Measurements from ENCODE around the gene FUS. TPM values are rescaled to one million over a fixed set of nuclear protein-coding genes. Genes with fewer than 3 reads are reported as not detected.

Gene FUS
- total and polyA plus RNA-seq, 2 donors (not counting 1 experiment from before 2014, with no cell fraction given), result 44.3 to 199 TPM

DNA sequence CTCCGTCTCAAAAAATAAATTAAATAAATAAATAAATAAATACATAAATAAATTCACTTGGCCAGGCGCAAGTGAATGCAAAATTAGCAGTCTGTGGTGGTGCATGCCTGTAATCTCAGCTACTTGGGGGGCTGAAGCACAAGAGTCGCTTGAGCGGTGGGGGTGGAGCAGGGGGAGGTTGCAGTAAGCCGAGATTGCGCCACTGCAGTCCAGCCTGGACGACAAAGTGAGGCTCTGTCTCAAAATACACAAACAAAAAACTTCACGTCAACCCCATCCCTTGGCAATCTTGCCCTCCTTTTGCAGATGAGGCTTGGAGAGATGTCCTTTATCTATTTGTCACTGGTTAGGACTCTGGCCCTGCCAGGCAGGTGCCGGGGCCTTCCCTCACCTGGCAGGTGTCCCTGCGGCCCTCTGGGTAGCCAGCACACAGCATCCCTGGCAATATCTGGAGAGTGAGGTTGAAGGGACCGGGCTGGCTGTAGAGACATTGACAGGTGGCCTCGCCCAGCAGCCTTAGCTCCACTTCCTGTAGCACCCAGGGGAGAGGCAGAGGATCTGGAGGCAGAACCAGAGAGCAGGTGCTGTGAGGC, 34.4 kb upstream of the FUS start:
- H3K4me1 ChIP-seq (ENCODE audit: control insufficient read depth, extremely low read depth, insufficient read depth, low read length), result peaks cover 7% of the 10 kb centered on the region
- no peak overlapping the region for H3K4me2 ChIP-seq (ENCODE audit: extremely low read depth, insufficient read depth, low read length)
- H3K36me3 ChIP-seq (ENCODE audit: control insufficient read depth, insufficient read depth, low read length), result no peaks in the 10 kb centered on the region
- H3K27me3 ChIP-seq (ENCODE audit: control insufficient read depth, insufficient read depth, low read length), result peaks cover 27% of the 10 kb centered on the region
- H3K27ac ChIP-seq (ENCODE audit: insufficient read depth, low read length), result no peak overlapping the region
- H2AFZ ChIP-seq (ENCODE audit: low read length), result no peak overlapping the region
- no peaks in the 10 kb centered on the region for H4K20me1 ChIP-seq (ENCODE audit: control insufficient read depth, extremely low read depth, insufficient read depth, low read length)
- no peak for DNase-seq (ENCODE audit: low read depth in 2 of 2)
- TF ChIP-seq, protein P1, sequence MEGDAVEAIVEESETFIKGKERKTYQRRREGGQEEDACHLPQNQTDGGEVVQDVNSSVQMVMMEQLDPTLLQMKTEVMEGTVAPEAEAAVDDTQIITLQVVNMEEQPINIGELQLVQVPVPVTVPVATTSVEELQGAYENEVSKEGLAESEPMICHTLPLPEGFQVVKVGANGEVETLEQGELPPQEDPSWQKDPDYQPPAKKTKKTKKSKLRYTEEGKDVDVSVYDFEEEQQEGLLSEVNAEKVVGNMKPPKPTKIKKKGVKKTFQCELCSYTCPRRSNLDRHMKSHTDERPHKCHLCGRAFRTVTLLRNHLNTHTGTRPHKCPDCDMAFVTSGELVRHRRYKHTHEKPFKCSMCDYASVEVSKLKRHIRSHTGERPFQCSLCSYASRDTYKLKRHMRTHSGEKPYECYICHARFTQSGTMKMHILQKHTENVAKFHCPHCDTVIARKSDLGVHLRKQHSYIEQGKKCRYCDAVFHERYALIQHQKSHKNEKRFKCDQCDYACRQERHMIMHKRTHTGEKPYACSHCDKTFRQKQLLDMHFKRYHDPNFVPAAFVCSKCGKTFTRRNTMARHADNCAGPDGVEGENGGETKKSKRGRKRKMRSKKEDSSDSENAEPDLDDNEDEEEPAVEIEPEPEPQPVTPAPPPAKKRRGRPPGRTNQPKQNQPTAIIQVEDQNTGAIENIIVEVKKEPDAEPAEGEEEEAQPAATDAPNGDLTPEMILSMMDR (conservative IDR thresholded peaks at IDR 0.05 in 1 of 2, IDR thresholded peaks at IDR 0.05 in 1 of 2; ENCODE audit: low read depth in 1 of 2, low read length in 2 of 2), result no peak
- no peak for TF ChIP-seq EZH2 (IDR thresholded peaks at IDR 0.05; ENCODE audit: low read length, missing control alignments)
- no peaks in the 10 kb centered on the region for H3K79me2 ChIP-seq (ENCODE audit: control insufficient read depth, insufficient read depth, low read length)
- no peak overlapping the region for H3K4me3 ChIP-seq (replicated peaks in 1 of 4; ENCODE audit: control extremely low read depth in 1 of 4, insufficient read depth in 1 of 4, low read depth in 3 of 4, low read length in 4 of 4)
- no peaks in the 10 kb centered on the region for H3K9me3 ChIP-seq (ENCODE audit: control insufficient read depth, insufficient read depth, low read depth, low read length)
- H3K9ac ChIP-seq (ENCODE audit: insufficient read depth, low read length), result no peak overlapping the region

GRCh38 chr16:31147574-31147973, 32.4 kb upstream of the FUS start:
- TF ChIP-seq EZH2 (IDR thresholded peaks at IDR 0.05; ENCODE audit: low read length, missing control alignments), result peak; percentile 67
- TF ChIP-seq, protein P1 (conservative IDR thresholded peaks at IDR 0.05 in 1 of 2, IDR thresholded peaks at IDR 0.05 in 1 of 2; ENCODE audit: low read depth in 1 of 2, low read length in 2 of 2), result no peak
- H2AFZ ChIP-seq (ENCODE audit: low read length), result no peak overlapping the region
- no peak overlapping the region for H3K4me2 ChIP-seq (ENCODE audit: extremely low read depth, insufficient read depth, low read length)
- H3K27me3 ChIP-seq (ENCODE audit: control insufficient read depth, insufficient read depth, low read length), result peaks cover 27% of the 10 kb centered on the region
- no peak overlapping the region for H3K4me3 ChIP-seq (replicated peaks in 1 of 4; ENCODE audit: control extremely low read depth in 1 of 4, insufficient read depth in 1 of 4, low read depth in 3 of 4, low read length in 4 of 4)
- no peaks in the 10 kb centered on the region for H3K79me2 ChIP-seq (ENCODE audit: control insufficient read depth, insufficient read depth, low read length)
- no peaks in the 10 kb centered on the region for H3K36me3 ChIP-seq (ENCODE audit: control insufficient read depth, insufficient read depth, low read length)
- H3K4me1 ChIP-seq (ENCODE audit: control insufficient read depth, extremely low read depth, insufficient read depth, low read length), result no peaks in the 10 kb centered on the region
- H4K20me1 ChIP-seq (ENCODE audit: control insufficient read depth, extremely low read depth, insufficient read depth, low read length), result no peaks in the 10 kb centered on the region
- H3K9me3 ChIP-seq (ENCODE audit: control insufficient read depth, insufficient read depth, low read depth, low read length), result no peaks in the 10 kb centered on the region
- no peak for DNase-seq (ENCODE audit: low read depth in 2 of 2)
- H3K27ac ChIP-seq (ENCODE audit: insufficient read depth, low read length), result no peak overlapping the region
- H3K9ac ChIP-seq (ENCODE audit: insufficient read depth, low read length), result no peak overlapping the region

DNA sequence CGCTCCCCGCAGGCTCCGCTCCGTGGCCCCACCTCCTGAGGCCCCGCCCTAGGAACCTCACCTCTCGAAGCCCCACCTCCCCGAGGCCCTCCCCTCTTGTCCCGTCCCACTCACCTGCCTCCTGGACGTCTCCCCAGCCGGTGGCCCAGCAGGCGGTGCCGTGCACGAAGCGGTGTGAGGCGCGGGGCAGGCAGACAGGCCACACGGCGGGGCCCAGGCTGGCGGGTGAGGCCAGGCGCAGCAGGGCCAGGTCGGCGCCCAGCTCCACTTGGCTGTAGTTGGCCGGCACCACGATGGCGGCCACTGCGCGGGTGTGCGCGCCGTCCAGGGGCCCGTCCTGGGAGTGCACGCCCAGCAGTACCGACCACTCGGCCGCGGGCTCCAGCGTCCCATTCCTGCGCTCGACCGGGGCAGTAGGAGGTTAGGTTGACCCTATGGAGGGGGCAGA, 31.6 kb upstream of the FUS start:
- no peaks in the 10 kb centered on the region for H4K20me1 ChIP-seq (ENCODE audit: control insufficient read depth, extremely low read depth, insufficient read depth, low read length)
- H3K4me1 ChIP-seq (ENCODE audit: control insufficient read depth, extremely low read depth, insufficient read depth, low read length), result no peaks in the 10 kb centered on the region
- no peak for DNase-seq (ENCODE audit: low read depth in 2 of 2)
- H3K79me2 ChIP-seq (ENCODE audit: control insufficient read depth, insufficient read depth, low read length), result no peaks in the 10 kb centered on the region
- H2AFZ ChIP-seq (ENCODE audit: low read length), result no peak overlapping the region
- TF ChIP-seq, protein P1 (conservative IDR thresholded peaks at IDR 0.05 in 1 of 2, IDR thresholded peaks at IDR 0.05 in 1 of 2; ENCODE audit: low read depth in 1 of 2, low read length in 2 of 2), result no peak
- no peak for TF ChIP-seq EZH2 (IDR thresholded peaks at IDR 0.05; ENCODE audit: low read length, missing control alignments)
- H3K4me2 ChIP-seq (ENCODE audit: extremely low read depth, insufficient read depth, low read length), result no peak overlapping the region
- no peaks in the 10 kb centered on the region for H3K9me3 ChIP-seq (ENCODE audit: control insufficient read depth, insufficient read depth, low read depth, low read length)
- H3K9ac ChIP-seq (ENCODE audit: insufficient read depth, low read length), result no peak overlapping the region
- H3K27me3 ChIP-seq (ENCODE audit: control insufficient read depth, insufficient read depth, low read length), result peaks cover 27% of the 10 kb centered on the region
- H3K27ac ChIP-seq (ENCODE audit: insufficient read depth, low read length), result no peak overlapping the region
- H3K4me3 ChIP-seq (replicated peaks in 1 of 4; ENCODE audit: control extremely low read depth in 1 of 4, insufficient read depth in 1 of 4, low read depth in 3 of 4, low read length in 4 of 4), result no peak overlapping the region
- no peaks in the 10 kb centered on the region for H3K36me3 ChIP-seq (ENCODE audit: control insufficient read depth, insufficient read depth, low read length)
